ENCODE results near the gene TEX36.
"Not testable (repeated sequence)": the region's sequence is repeated elsewhere in the genome, so short reads cannot be mapped to it uniquely, and the experiment has no call there.

Gene TEX36

GRCh38 chr10:125629758-125630376 is 53.1 kb downstream of the TEX36 start:
- DNase-seq (ENCODE audit: low read depth): no peak

- DNase-seq (ENCODE audit: low read depth): no peak
Measured at GRCh38 chr10:125628104-125629049, 54.6 kb downstream of the TEX36 start.

GRCh38 chr10:125627646-125628045 is 55.3 kb downstream of the TEX36 start:
- no peak for DNase-seq (ENCODE audit: low read depth)

GRCh38 chr10:125626671-125627070 is 56.3 kb downstream of the TEX36 start:
- DNase-seq (ENCODE audit: low read depth): no peak

GRCh38 chr10:125625586-125625985 is 57.4 kb downstream of the TEX36 start:
- DNase-seq (ENCODE audit: low read depth): no peak

- DNase-seq (ENCODE audit: low read depth): no peak
Measured at GRCh38 chr10:125624800-125625199, 58.2 kb downstream of the TEX36 start.

DNA sequence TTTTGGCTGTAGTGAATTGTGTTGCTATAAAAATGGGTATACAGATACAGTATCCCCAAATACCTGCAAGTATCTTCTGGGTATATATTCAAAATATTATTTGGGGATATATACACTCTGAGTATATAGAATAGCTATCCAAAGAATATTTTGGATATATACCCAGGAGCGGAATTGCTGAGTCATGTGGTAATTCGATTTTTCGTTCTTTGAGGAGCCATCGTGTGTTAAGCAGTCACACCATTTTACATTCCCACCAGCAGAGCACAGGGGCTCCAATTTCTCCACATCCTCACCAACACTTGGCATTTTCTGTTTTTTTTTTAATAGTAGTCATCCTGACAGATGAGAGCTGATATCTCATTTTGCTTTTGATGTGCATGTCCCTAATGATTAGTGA is 61.9 kb downstream of the TEX36 start:
- no peak for DNase-seq (ENCODE audit: low read depth)

GRCh38 chr10:125620401-125620800 is 62.6 kb downstream of the TEX36 start:
- DNase-seq (ENCODE audit: low read depth): no peak

DNA sequence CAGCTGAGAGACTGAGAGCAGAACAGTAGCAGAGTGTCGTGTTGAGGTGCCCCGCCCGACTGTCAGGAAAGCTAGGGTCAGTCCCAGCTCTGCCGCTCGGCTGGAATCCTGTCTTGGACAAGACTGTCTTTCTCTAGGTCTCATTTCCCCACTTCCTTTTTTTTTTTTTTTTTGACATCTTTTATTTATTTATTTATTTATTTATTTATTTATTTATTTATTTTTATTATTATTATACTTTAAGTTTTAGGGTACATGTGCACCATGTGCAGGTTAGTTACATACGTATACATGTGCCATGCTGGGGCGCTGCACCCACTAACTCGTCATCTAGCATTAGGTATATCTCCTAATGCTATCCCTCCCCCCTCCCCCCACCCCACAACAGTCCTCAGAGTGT is 69.9 kb downstream of the TEX36 start:
- not testable (repeated sequence) for DNase-seq (ENCODE audit: low read depth)

DNA sequence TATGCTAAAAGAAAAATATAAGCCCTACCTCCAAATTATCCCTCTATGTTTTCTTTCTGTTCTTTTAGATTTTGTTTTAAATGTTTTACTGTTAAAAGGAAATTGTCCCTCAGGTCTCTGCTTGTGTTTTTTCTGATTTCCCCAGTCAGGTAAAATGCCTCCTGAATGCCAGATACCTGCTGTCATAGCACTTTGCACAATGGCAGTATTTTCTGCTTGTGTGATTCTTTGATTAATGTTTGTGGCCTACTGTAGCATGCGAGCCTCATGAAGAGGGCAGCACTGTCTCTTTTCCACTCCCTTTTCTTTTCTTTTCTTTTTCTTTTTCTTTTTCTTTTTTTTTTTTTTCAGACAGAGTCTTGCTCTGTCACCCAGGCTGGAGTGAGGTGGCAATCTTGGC is 71.2 kb downstream of the TEX36 start:
- DNase-seq (ENCODE audit: low read depth): no peak

DNA sequence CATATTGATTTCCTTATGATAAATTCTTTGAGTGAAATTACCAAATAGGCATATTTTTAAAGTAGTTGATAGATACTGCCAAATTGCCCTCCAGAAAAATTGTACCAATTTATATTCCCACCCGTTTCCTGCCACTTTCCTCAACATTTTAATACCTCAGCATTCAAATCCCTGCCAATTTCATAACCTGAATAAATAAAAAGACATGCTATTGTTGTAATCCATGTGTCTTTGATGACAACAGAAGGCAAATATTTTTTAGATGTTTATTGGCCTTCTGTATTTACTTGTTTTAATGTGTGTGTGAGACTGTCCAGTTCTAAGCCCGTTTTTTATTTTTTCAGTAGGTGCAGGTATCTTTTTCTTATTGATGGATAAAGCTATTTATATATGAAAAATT is 71.7 kb downstream of the TEX36 start:
- no peak for DNase-seq (ENCODE audit: low read depth)

GRCh38 chr10:125609859-125610258 is 73.1 kb downstream of the TEX36 start:
- DNase-seq (ENCODE audit: low read depth): no peak

GRCh38 chr10:125608474-125608873 is 74.5 kb downstream of the TEX36 start:
- DNase-seq (ENCODE audit: low read depth): no peak

DNA sequence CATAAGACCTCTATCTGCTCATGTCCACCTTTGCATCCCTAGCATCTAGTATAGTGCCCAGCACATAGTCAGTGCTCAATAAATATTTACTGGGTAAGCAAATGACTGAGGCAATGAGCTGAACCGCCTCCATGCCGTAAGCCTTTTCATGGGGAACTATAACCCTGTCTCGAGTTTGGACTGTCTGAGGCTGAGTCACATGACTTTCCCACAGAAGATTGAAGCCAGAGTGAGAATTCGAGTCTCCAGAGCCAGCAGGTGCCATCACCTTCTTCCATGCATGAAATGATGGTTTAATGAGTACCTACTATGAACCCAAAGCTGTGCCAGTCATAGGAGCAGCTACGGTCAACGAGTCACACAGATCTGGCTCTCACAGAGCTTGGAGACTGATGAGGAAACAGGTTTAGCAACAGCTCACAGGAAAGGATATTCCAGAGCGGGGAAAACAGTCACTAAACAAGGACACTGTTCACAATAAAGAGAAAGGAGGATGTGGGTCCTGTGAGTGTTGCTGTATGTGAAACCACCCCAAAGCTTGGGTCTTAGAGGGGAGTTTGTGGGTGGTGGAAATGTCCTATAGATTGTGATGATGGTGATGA is 75.2 kb downstream of the TEX36 start:
- DNase-seq (ENCODE audit: low read depth): no peak

DNA sequence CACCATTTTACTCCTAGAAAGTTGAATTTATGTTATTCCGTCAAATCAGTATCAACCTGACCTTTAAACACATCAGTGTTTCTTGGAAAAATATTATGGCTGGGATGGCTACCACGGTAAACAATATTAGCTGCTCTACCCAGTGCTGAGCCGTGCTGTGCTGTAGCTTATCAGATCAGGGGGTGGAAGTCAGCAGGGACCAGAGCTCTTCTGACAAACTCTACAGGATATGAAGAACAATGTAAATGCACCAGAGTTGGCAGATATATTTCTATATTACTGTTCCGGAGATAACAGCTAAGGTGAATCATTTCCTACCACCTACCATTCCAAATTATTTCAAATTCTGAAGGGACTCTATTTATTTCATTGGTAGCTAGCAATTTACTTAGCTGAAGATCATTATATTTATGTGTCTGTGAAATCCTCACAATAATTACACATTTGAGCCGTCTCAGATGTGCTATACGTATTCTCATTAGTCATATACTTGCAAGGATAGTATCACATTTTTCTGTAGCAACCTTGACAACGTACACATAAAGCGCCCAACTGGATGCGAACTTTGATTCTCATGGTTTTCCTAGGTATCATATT is 76.5 kb downstream of the TEX36 start:
- no peak for DNase-seq (ENCODE audit: low read depth)

All from stimulated activated CD8-positive, alpha-beta memory T cell treated with anti-CD3 and anti-CD28 coated beads, Interleukin-12 subunit alpha, Interleukin-12 subunit beta, amount 100 ng/mL, for 1 hour (primary cell).